Stomach (tissue), 9 donors: ENCODE measurements around the gene RECQL. TPM values are rescaled to one million over a fixed set of nuclear protein-coding genes. Genes with fewer than 3 reads are reported as not detected.
"Not testable (repeated sequence)": the region's sequence is repeated elsewhere in the genome, so short reads cannot be mapped to it uniquely, and the experiment has no call there.

Experiments
- DNase-seq, 2 donors: peaks; one replicate each; pipeline versions ENCODE4 v3.0.0 to v3.0.0-alpha.2; 2013 to 2019
- H3K27ac ChIP-seq, 5 donors: fragments of 200-600 bp in 4 of 5; sonication (generic) in 4 of 5; one replicate each; pipeline ENCODE4 v1.5.1; 2013 to 2019; ENCODE audit warnings: mild to moderate bottlenecking in 1 of 5, moderate library complexity in 1 of 5
- H3K27me3 ChIP-seq, 3 donors: fragments of 200-600 bp; sonication (generic); one replicate each; pipeline ENCODE4 v1.5.1; 2017 to 2019; ENCODE audit warnings: mixed run types in 1 of 3
- H3K36me3 ChIP-seq, 4 donors: fragments of 200-600 bp; sonication (generic); 1 replicate in 3 of 4; 2 replicates in 1 of 4; pipeline ENCODE4 v1.5.1; 2016 to 2019
- H3K4me1 ChIP-seq, 4 donors: fragments of 200-600 bp; sonication (generic); one replicate each; pipeline ENCODE4 v1.5.1; 2016 to 2019
- H3K4me3 ChIP-seq, 4 donors: fragments of 200-600 bp; sonication (generic) in 3 of 4; one replicate each; pipeline ENCODE4 v1.5.1; 2016 to 2019; ENCODE audit warnings: mild to moderate bottlenecking in 1 of 4
- H3K9me3 ChIP-seq, 4 donors: fragments of 200-600 bp; sonication (generic); one replicate each; pipeline ENCODE4 v1.5.1; 2016 to 2019
- CTCF ChIP-seq, 7 experiments: fragments of 450-650 bp in 4 of 7; fragments of 200-600 bp in 3 of 7; sonication (generic) in 3 of 7; IDR thresholded peaks; one replicate each; pipeline ENCODE4 v1.5.1; 2016 to 2019; ENCODE audit warnings: antibody characterized with exemption in 7 of 7, control low read depth in 2 of 7, mild to moderate bottlenecking in 1 of 7
- EP300 ChIP-seq: sonication (generic); formaldehyde crosslinking; IDR thresholded peaks from one replicate; pipeline ENCODE4 v1.6.1; 2017; ENCODE audit warnings: antibody characterized with exemption
- POLR2A ChIP-seq, 4 donors: fragments of 450-650 bp; IDR thresholded peaks; one replicate each; pipeline ENCODE4 v1.6.1; 2016; ENCODE audit warnings: antibody characterized with exemption in 4 of 4, control low read depth in 2 of 4, mild to moderate bottlenecking in 1 of 4, moderate library complexity in 1 of 4
- POLR2AphosphoS5 ChIP-seq, 3 donors: sonication (generic); formaldehyde crosslinking; IDR thresholded peaks; one replicate each; pipeline ENCODE4 v1.6.1; 2016; ENCODE audit warnings: antibody characterized with exemption in 3 of 3
- WGBS, 5 donors: extraction: QIAGEN DNeasy Blood & Tissue Kit in 3 of 5; methylation state at CpG; one replicate each; pipeline versions ENCODE4 v1.1.5 to v1.1.7; 2013 to 2018; 5-methylcytosine and 5-hydroxymethylcytosine counted together
- intact Hi-C: fragments of 100-400 bp; cut with DNase I; formaldehyde crosslinking; loops from one replicate; pipeline ENCODE4 v1.15.1; 2023; ENCODE audit warnings: low total_unique reads
- polyA plus RNA-seq, 3 donors: library from polyadenylated mRNA; stranded (reverse); fragments of 200-250 nt; gene quantifications; one replicate each; pipeline ENCODE4 v1.2.3, GENCODE V29; 2013
- total RNA-seq, 5 donors: library from RNA; depleted of rRNA; stranded (reverse); fragments of >200 nt; gene quantifications; one replicate each; pipeline versions ENCODE4 v1.1.0 to v1.2.3, GENCODE V29; 2014 to 2016
- donor health status: healthy with polysubstance abuse.
- donor health status: Bipolar disorder and iron deficiency.
- donor health status: healthy.

The RECQL gene
- total and polyA plus RNA-seq, 8 donors: 4.3 to 56.5 (median 12.7) TPM

GRCh38 chr12:21476949-21477348, 24.5 kb downstream of the RECQL start:
- DNase-seq: no peak
- H3K4me3 ChIP-seq: no peak overlapping the region
- no peaks in the 10 kb centered on the region for H3K27me3 ChIP-seq
- H3K4me1 ChIP-seq: no peaks in the 10 kb centered on the region
- intact Hi-C loops: no loop called here
- H3K27ac ChIP-seq: no peak overlapping the region
- H3K36me3 ChIP-seq: peaks cover 22 to 99% (median 96%) of the 10 kb centered on the region in 4 donors
- WGBS, 5 donors: 82 to 92% (median 89%) methylated on average over 3 of the region's 3 CpGs
- TF ChIP-seq CTCF (IDR thresholded peaks at IDR 0.05) (no peak), EP300 (no peak), POLR2AphosphoS5 (IDR thresholded peaks at IDR 0.05) (no peak), POLR2A (IDR thresholded peaks at IDR 0.05) (no peak)
- H3K9me3 ChIP-seq: no peaks in the 10 kb centered on the region

GRCh38 chr12:21475552-21475951, 25.9 kb downstream of the RECQL start:
- Histone ChIP-seq H3K36me3 (peaks cover 12 to 99% (median 97%) of the 10 kb centered on the region in 4 donors), H3K27ac (no peak overlapping the region), H3K4me3 (no peak overlapping the region), H3K27me3 (no peaks in the 10 kb centered on the region), H3K9me3 (no peaks in the 10 kb centered on the region), H3K4me1 (no peaks in the 10 kb centered on the region)
- intact Hi-C loops: no loop called here
- TF ChIP-seq POLR2A (IDR thresholded peaks at IDR 0.05) (no peak), CTCF (IDR thresholded peaks at IDR 0.05) (no peak), POLR2AphosphoS5 (IDR thresholded peaks at IDR 0.05) (no peak), EP300 (no peak)
- WGBS, 5 donors: 74 to 95% (median 93%) methylated on average over 1 of the region's 1 CpG
- no peak for DNase-seq

GRCh38 chr12:21472197-21472823, 29.1 kb downstream of the RECQL start:
- WGBS, 5 donors: 91 to 94% (median 92%) methylated on average over 7 of the region's 7 CpGs
- no peak overlapping the region for H3K27ac ChIP-seq
- H3K4me3 ChIP-seq: no peak overlapping the region
- no peak for TF ChIP-seq POLR2AphosphoS5 (IDR thresholded peaks at IDR 0.05)
- DNase-seq: no peak
- H3K27me3 ChIP-seq: no peaks in the 10 kb centered on the region
- no peaks in the 10 kb centered on the region for H3K9me3 ChIP-seq
- no peaks in the 10 kb centered on the region for H3K4me1 ChIP-seq
- intact Hi-C loops: no loop called here
- peaks cover 7 to 95% (median 93%) of the 10 kb centered on the region in 4 donors for H3K36me3 ChIP-seq

- Histone ChIP-seq H3K4me3 (no peak overlapping the region), H3K27me3 (no peaks in the 10 kb centered on the region), H3K4me1 (peaks cover 0 to 3% (median 0%) of the 10 kb centered on the region in 4 donors), H3K27ac (no peak overlapping the region), H3K9me3 (no peaks in the 10 kb centered on the region), H3K36me3 (peaks cover 7 to 93% (median 91%) of the 10 kb centered on the region in 4 donors)
- WGBS, 5 donors: 59 to 66% (median 61%) methylated on average over 2 of the region's 2 CpGs
- TF ChIP-seq EP300: no peak
- no peak for TF ChIP-seq POLR2A (IDR thresholded peaks at IDR 0.05)
- no peak for TF ChIP-seq POLR2AphosphoS5 (IDR thresholded peaks at IDR 0.05)
- no peak for TF ChIP-seq CTCF (IDR thresholded peaks at IDR 0.05)
- DNase-seq: no peak
- intact Hi-C loops: no loop called here
Measured at GRCh38 chr12:21471294-21471693, 30.1 kb downstream of the RECQL start.

GRCh38 chr12:21467334-21467733, 34.1 kb downstream of the RECQL start:
- H3K27me3 ChIP-seq, H3K27ac ChIP-seq, H3K4me1 ChIP-seq, H3K9me3 ChIP-seq, H3K4me3 ChIP-seq, DNase-seq, intact Hi-C loops: not testable (repeated sequence)
- peaks cover 3 to 82% (median 80%) of the 10 kb centered on the region in 4 donors for H3K36me3 ChIP-seq
- WGBS, 5 donors: 71 to 87% (median 82%) methylated on average over 2 of the region's 2 CpGs
